ENCODE results near the gene GGCX.
A peak's percentile ranks its signal among the peaks of the same experiment; 100 is the strongest.
"Not testable (repeated sequence)": the region's sequence is repeated elsewhere in the genome, so short reads cannot be mapped to it uniquely, and the experiment has no call there.

Gene GGCX

GRCh38 chr2:85596026-85596333, 34.7 kb upstream of the GGCX start:
- H3K4me1 ChIP-seq, result peaks cover 27 to 75% (median 38%) of the 10 kb centered on the region in 10 experiments
- peaks cover 8 to 48% (median 26%) of the 10 kb centered on the region in 11 experiments; a peak in 15 of 22 replicates for H4K20me1 ChIP-seq
- no peaks in the 10 kb centered on the region for H3K9me3 ChIP-seq (replicated peaks in 1 of 11)
- peak overlapping the region; percentile 78 to 93 (median 90) for H3K9ac ChIP-seq
- peak overlapping the region; percentile 83 to 95 (median 90) for H3K4me3 ChIP-seq
- H3K4me2 ChIP-seq, result peak overlapping the region; percentile 89 to 99 (median 96)
- peaks cover 39 to 71% (median 50%) of the 10 kb centered on the region in 11 experiments for H3K36me3 ChIP-seq
- H3K27me3 ChIP-seq, result no peaks in the 10 kb centered on the region
- peak overlapping the region; percentile 73 to 93 (median 86) for H3K27ac ChIP-seq
- TF ChIP-seq Cebpa-rat (IDR thresholded peaks at IDR 0.05), result no peak

DNA sequence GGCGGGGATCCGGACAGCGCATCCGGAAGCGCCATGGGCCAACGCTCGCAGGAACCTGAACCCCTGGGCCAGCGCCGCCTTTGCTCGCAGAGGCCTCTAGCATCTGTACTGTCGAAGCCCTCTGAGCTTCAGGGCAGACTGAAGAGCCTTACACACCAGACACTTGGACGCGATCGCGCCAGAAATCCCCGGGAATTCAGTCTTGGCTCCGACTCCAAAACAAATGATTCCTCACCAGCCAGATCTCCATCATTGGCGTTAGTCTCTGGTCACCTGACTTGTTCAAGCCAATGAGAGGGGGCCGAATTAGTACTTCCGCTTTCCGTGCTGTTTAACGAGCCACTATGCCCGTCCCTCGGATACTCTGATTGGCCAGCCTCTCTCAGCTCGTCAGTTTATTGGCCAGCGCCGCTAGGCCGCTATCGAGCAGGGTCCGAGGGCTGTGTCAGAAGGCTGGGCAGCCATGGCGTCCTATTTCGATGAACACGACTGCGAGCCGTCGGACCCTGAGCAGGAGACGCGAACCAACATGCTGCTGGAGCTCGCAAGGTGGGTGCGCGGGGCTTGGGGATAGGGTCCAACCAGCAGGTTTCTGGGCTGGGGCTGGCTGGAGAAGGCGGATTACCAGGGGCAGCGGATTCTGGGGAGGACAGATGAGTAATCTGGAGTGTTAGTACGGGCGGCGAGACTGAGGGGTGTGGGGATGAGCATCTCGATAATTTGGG, 34.2 kb upstream of the GGCX start, which contains the start of gene RNF181:
TSS of gene RNF181 (plus strand) at position 445 of the 725 bp plus-strand sequence. CDS start at position 464, 19 bp downstream.
- no peaks in the 10 kb centered on the region for H3K27me3 ChIP-seq
- H3K27ac ChIP-seq, result peak within 1 kb of the TSS; percentile 73 to 93 (median 86)
- no peak for TF ChIP-seq Cebpa-rat (IDR thresholded peaks at IDR 0.05)
- H3K36me3 ChIP-seq, result peaks cover 40 to 69% (median 47%) of the 10 kb centered on the region in 11 experiments
- H3K4me3 ChIP-seq, result peak within 1 kb of the TSS; percentile 83 to 95 (median 90)
- H4K20me1 ChIP-seq, result peaks cover 8 to 43% (median 26%) of the 10 kb centered on the region in 11 experiments; a peak in 15 of 22 replicates
- H3K4me1 ChIP-seq, result peaks cover 32 to 76% (median 42%) of the 10 kb centered on the region in 10 experiments
- H3K4me2 ChIP-seq, result peak within 1 kb of the TSS; percentile 89 to 99 (median 96)
- peak within 1 kb of the TSS; percentile 78 to 93 (median 90) for H3K9ac ChIP-seq
- no peaks in the 10 kb centered on the region for H3K9me3 ChIP-seq (replicated peaks in 1 of 11)

DNA sequence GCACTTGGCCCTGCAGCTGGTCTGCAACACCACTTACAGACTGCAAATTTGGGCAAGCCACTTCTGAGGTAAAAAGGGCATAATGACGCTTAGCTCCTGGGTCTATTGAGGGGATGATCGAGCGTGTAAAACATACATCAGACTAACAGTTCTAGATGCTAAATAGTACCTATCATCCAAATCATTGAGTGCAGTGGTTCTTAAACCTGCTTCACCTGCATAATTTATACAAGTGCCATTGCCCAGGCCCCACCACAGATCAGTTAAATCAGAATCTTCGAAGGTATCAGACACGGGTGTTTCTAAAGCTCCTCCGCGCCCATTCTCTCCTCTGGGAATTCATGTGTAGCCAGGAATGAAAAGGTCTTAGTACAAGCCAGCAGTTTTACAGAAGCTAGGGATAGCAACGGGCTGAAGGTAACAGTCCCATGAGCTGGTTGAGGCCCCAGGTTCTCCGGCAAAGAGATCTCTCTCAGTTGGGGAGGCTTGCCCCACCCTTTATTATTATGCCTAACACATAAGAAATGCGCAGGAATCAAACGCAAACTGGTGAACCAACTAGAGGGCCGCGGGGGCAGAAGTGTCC, 33.5 kb upstream of the GGCX start:
- H3K4me2 ChIP-seq, result peak overlapping the region; percentile 84 to 99 (median 95)
- H3K27me3 ChIP-seq, result no peaks in the 10 kb centered on the region
- peaks cover 38 to 81% (median 48%) of the 10 kb centered on the region in 10 experiments for H3K4me1 ChIP-seq
- peak overlapping the region; percentile 73 to 93 (median 86) for H3K27ac ChIP-seq
- H3K4me3 ChIP-seq, result peak overlapping the region; percentile 83 to 95 (median 90)
- TF ChIP-seq Cebpa-rat (IDR thresholded peaks at IDR 0.05), result no peak
- H4K20me1 ChIP-seq, result peaks cover 5 to 36% (median 26%) of the 10 kb centered on the region in 11 experiments; a peak in 14 of 22 replicates
- H3K9me3 ChIP-seq (replicated peaks in 1 of 11), result no peaks in the 10 kb centered on the region
- peak overlapping the region; percentile 78 to 93 (median 90) for H3K9ac ChIP-seq
- peaks cover 38 to 62% (median 46%) of the 10 kb centered on the region in 11 experiments for H3K36me3 ChIP-seq

GRCh38 chr2:85593023-85593422, 31.7 kb upstream of the GGCX start:
- no peak for TF ChIP-seq Cebpa-rat (IDR thresholded peaks at IDR 0.05)
- Histone ChIP-seq H3K27me3 (no peaks in the 10 kb centered on the region), H3K4me2 (no peak overlapping the region)

GRCh38 chr2:85592299-85592698, 31.0 kb upstream of the GGCX start:
- not testable (repeated sequence) for H3K4me3 ChIP-seq; H3K27me3 ChIP-seq; H3K9me3 ChIP-seq (replicated peaks in 1 of 11)
- peaks cover 0 to 16% (median 10%) of the 10 kb centered on the region in 11 experiments; a peak in 11 of 22 replicates for H4K20me1 ChIP-seq
- H3K4me2 ChIP-seq, result peak overlapping the region in 2 of 11 experiments; percentile 89 to 97; a peak in 4 of 22 replicates
- H3K36me3 ChIP-seq, result peaks cover 13 to 41% (median 22%) of the 10 kb centered on the region in 11 experiments
- H3K27ac ChIP-seq, result peak overlapping the region in 1 of 11 experiments; percentile 53; a peak in 2 of 22 replicates
- peaks cover 60 to 83% (median 68%) of the 10 kb centered on the region in 10 experiments for H3K4me1 ChIP-seq
- H3K9ac ChIP-seq, result peak overlapping the region in 1 of 11 experiments; percentile 64; a peak in 1 of 22 replicates

More at GRCh38 chr2:85593023-85593422, 31.7 kb upstream of the GGCX start:
- H3K9me3 ChIP-seq (replicated peaks in 1 of 11), result no peaks in the 10 kb centered on the region
- H3K27ac ChIP-seq, result no peak overlapping the region
- H3K9ac ChIP-seq, result peak overlapping the region in 1 of 11 experiments; percentile 2; a peak in 1 of 22 replicates
- peaks cover 20 to 48% (median 28%) of the 10 kb centered on the region in 11 experiments for H3K36me3 ChIP-seq
- H3K4me3 ChIP-seq, result no peak overlapping the region
- peaks cover 56 to 82% (median 64%) of the 10 kb centered on the region in 10 experiments for H3K4me1 ChIP-seq
- peaks cover 0 to 20% (median 14%) of the 10 kb centered on the region in 11 experiments; a peak in 11 of 22 replicates for H4K20me1 ChIP-seq

- no peak for TF ChIP-seq Cebpa-rat (IDR thresholded peaks at IDR 0.05)
- Histone ChIP-seq H3K4me2 (peak overlapping the region in 6 of 11 experiments; percentile 89 to 99 (median 97); a peak in 11 of 22 replicates), H3K27me3 (no peaks in the 10 kb centered on the region), H3K9me3 (replicated peaks in 1 of 11) (no peaks in the 10 kb centered on the region), H3K4me3 (0 out of 20 replicates have a peak overlapping the region, but pooled peaks of 1 of the 10 experiments have one; percentile 21), H3K9ac (peak overlapping the region in 2 of 11 experiments; percentile 52 to 64; a peak in 4 of 22 replicates), H3K4me1 (peaks cover 60 to 83% (median 68%) of the 10 kb centered on the region in 10 experiments), H3K27ac (peak overlapping the region in 5 of 11 experiments; percentile 53 to 95 (median 57); a peak in 6 of 22 replicates), H4K20me1 (peaks cover 0 to 9% (median 4%) of the 10 kb centered on the region in 11 experiments; a peak in 10 of 22 replicates), H3K36me3 (peaks cover 6 to 34% (median 14%) of the 10 kb centered on the region in 11 experiments; a peak in 21 of 22 replicates)
Measured at GRCh38 chr2:85591563-85591962, 30.3 kb upstream of the GGCX start.

- Histone ChIP-seq H3K4me1 (peaks cover 61 to 86% (median 68%) of the 10 kb centered on the region in 10 experiments), H3K9ac (peak overlapping the region in 10 of 11 experiments; percentile 2 to 64 (median 41); a peak in 14 of 22 replicates), H3K36me3 (peaks cover 5 to 32% (median 13%) of the 10 kb centered on the region in 11 experiments; a peak in 16 of 22 replicates), H3K4me2 (peak overlapping the region; percentile 24 to 100 (median 97); a peak in 21 of 22 replicates), H3K4me3 (peak overlapping the region in 4 of 10 experiments; percentile 9 to 33 (median 21); a peak in 4 of 20 replicates), H3K27me3 (no peaks in the 10 kb centered on the region), H3K9me3 (replicated peaks in 1 of 11) (no peaks in the 10 kb centered on the region), H4K20me1 (peaks cover 0 to 3% (median 0%) of the 10 kb centered on the region in 11 experiments; a peak in 4 of 22 replicates), H3K27ac (peak overlapping the region in 9 of 11 experiments; percentile 4 to 95 (median 56); a peak in 16 of 22 replicates)
- TF ChIP-seq Cebpa-rat (IDR thresholded peaks at IDR 0.05), result no peak
Measured at GRCh38 chr2:85590950-85591349, 29.7 kb upstream of the GGCX start.

- H3K9ac ChIP-seq, result peak overlapping the region in 9 of 11 experiments; percentile 2 to 64 (median 34); a peak in 11 of 22 replicates
- peaks cover 68 to 93% (median 76%) of the 10 kb centered on the region in 10 experiments for H3K4me1 ChIP-seq
- no peak for TF ChIP-seq Cebpa-rat (IDR thresholded peaks at IDR 0.05)
- H3K36me3 ChIP-seq, result peaks cover 5 to 32% (median 13%) of the 10 kb centered on the region in 11 experiments; a peak in 16 of 22 replicates
- no peaks in the 10 kb centered on the region for H3K9me3 ChIP-seq (replicated peaks in 1 of 11)
- H3K27ac ChIP-seq, result peak overlapping the region in 10 of 11 experiments; percentile 4 to 95 (median 56); a peak in 15 of 22 replicates
- H3K4me3 ChIP-seq, result peak overlapping the region in 5 of 10 experiments; percentile 9 to 33 (median 21); a peak in 4 of 20 replicates
- peak overlapping the region; percentile 24 to 100 (median 97); a peak in 21 of 22 replicates for H3K4me2 ChIP-seq
- no peaks in the 10 kb centered on the region for H4K20me1 ChIP-seq
- no peaks in the 10 kb centered on the region for H3K27me3 ChIP-seq
Measured at GRCh38 chr2:85589982-85590791, 28.9 kb upstream of the GGCX start.
